ENCODE measurements around the gene FALEC.
"Not testable (repeated sequence)": the region's sequence is repeated elsewhere in the genome, so short reads cannot be mapped to it uniquely, and the experiment has no call there.

FALEC gene

GRCh38 chr1:150572918-150573647 lies 57.5 kb downstream of the FALEC start:
- peak; percentile 2 for DNase-seq (ENCODE audit: low spot score)
- in situ Hi-C loops (cut with MboI; ENCODE audit: low sequenced_read_pairs, unreplicated experiment), result no loop called here
- TF ChIP-seq, protein P1, sequence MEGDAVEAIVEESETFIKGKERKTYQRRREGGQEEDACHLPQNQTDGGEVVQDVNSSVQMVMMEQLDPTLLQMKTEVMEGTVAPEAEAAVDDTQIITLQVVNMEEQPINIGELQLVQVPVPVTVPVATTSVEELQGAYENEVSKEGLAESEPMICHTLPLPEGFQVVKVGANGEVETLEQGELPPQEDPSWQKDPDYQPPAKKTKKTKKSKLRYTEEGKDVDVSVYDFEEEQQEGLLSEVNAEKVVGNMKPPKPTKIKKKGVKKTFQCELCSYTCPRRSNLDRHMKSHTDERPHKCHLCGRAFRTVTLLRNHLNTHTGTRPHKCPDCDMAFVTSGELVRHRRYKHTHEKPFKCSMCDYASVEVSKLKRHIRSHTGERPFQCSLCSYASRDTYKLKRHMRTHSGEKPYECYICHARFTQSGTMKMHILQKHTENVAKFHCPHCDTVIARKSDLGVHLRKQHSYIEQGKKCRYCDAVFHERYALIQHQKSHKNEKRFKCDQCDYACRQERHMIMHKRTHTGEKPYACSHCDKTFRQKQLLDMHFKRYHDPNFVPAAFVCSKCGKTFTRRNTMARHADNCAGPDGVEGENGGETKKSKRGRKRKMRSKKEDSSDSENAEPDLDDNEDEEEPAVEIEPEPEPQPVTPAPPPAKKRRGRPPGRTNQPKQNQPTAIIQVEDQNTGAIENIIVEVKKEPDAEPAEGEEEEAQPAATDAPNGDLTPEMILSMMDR (IDR thresholded peaks at IDR 0.05; ENCODE audit: borderline replicate concordance, control extremely low read depth, extremely low read depth, insufficient read depth, missing control alignments), result no peak

DNA sequence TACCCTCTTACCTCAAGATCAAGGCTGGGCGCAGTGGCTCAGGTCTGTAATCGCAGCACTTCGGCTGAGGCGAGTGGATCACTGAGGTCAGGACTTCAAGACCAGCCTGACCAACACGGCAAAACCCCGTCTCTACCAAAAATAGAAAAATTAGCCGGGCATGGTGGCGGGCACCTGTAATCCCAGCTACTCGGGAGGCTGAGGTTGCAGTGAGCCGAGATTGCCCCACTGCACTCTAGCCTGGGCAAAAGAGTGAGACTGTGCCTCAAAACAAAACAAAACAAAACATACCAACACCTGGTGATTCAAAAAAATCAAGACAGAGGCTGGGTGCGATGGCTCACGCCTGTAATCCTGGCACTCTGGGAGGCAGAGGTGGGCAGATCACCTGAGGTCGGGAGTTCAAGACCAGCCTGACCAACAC lies 58.1 kb downstream of the FALEC start:
- DNase-seq (ENCODE audit: low spot score); in situ Hi-C loops (cut with MboI; ENCODE audit: low sequenced_read_pairs, unreplicated experiment): not testable (repeated sequence)

DNA sequence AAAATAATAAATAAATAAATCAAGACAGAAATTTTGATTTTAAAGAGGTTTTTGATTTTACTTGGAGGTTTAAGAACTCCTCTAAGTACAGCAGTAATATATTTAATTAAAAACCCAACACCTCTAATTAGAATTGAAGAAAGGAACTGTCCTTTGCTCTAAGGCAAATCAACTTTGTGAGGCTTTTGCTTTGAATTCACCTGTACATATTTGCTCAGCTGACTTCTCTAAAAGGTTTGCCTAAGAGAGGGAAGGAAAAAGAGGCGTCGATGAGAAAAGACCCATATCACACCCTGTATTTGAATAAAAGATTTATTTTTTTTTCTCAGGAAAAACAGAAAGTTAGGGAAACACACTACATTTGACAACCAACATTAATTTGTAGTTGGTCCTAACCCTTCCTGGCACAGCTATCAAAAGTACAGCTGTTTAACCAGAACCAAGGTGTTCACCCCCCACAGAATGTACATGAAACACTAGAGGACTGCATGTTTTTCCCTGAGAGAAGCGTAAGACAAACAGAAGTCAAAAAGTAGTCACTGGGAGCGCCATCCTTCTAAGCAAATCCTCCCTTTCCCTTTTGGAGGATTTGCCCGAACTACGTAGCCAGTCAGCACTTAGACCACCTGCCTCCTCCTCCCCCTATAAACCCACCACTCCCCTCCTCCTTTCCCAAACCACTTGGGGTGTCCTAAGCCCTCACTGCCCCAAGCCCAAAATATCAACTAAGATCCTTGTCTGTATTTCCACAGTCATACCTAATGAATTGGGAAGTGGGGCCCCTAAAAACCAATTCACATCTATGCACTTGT lies 58.9 kb downstream of the FALEC start:
- TF ChIP-seq, protein P1 (IDR thresholded peaks at IDR 0.05; ENCODE audit: borderline replicate concordance, control extremely low read depth, extremely low read depth, insufficient read depth, missing control alignments), result no peak
- in situ Hi-C loops (cut with MboI; ENCODE audit: low sequenced_read_pairs, unreplicated experiment), result no loop called here
- DNase-seq (ENCODE audit: low spot score), result no peak

DNA sequence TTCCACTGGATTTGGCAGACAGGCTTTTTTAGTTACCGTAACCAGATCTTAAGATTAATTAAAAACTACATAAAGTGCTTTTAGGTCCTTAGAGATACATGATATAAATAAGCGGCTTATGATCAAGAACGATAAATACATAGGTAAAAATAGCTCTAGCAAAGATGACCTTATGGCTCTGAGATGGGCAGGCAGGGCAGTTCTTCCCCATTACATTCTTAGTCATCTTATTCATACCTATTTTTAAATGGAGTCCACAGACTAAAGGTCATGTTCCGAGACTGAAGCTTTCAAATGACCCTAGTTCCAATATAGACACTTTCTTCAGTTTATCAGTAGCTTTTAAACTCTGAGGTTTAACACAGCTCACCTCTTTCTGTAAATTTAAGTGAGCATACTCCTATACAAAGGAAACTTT lies 59.5 kb downstream of the FALEC start:
- no peak for DNase-seq (ENCODE audit: low spot score)
- in situ Hi-C loops (cut with MboI; ENCODE audit: low sequenced_read_pairs, unreplicated experiment), result no loop called here
- TF ChIP-seq, protein P1 (IDR thresholded peaks at IDR 0.05; ENCODE audit: borderline replicate concordance, control extremely low read depth, extremely low read depth, insufficient read depth, missing control alignments), result no peak

DNA sequence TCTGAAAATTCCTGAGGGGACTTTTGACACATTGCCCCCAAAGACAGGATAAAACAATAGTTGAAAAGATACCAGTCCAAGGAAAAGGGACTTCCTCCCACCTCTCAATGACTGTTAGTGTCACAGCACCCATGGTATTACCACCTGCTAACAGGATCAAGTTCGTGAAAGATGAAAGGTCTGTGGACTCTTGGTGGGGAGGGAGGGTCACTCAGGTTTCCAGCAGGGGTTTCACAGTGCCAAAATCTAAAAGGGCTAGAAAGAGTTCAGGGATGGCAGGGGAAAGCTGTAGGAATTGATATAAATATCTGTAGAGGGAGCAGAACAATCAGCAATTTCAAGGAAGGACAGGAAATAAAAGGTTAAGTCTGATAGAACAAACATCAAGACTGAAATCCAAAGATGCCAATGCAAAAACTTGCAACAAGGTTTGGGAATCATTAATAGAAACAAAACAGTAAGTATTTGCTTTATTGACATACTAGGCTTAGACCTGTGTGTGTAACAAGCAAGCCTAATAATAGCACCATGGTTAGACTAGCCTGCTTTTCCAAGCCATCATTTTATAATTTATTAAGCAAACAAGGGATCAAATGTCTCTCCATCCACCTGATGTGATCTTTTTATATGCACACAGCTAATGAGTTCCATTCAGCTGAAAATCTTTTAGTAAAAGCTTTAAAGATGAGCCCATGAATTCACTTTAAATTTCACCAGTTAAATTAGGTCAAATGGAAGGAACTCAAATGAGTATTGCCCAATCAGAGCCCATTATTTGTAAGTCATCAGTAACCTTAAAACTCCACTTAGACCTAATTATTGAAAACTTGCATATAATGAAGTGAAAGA lies 60.2 kb downstream of the FALEC start:
- TF ChIP-seq, protein P1 (IDR thresholded peaks at IDR 0.05; ENCODE audit: borderline replicate concordance, control extremely low read depth, extremely low read depth, insufficient read depth, missing control alignments), result no peak
- DNase-seq (ENCODE audit: low spot score), result no peak
- in situ Hi-C loops (cut with MboI; ENCODE audit: low sequenced_read_pairs, unreplicated experiment), result no loop called here

DNA sequence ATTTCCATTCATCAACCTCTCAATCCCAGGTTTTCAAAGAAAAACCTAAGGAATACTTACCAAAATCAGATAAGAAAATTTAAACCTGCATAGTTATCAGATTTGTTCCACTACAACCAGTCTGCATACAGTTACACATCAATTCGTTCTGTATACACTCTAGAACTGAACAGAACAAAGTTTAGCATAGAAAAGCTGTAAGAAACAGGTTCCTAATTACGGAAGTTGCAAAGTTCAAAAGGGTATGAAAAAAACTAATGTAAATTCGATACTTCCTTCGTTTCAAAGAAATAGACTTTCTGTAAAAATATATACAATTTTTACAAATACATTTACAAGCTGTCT lies 60.8 kb downstream of the FALEC start:
- in situ Hi-C loops (cut with MboI; ENCODE audit: low sequenced_read_pairs, unreplicated experiment), result no loop called here
- DNase-seq (ENCODE audit: low spot score), result no peak
- TF ChIP-seq, protein P1 (IDR thresholded peaks at IDR 0.05; ENCODE audit: borderline replicate concordance, control extremely low read depth, extremely low read depth, insufficient read depth, missing control alignments), result no peak
